C1 segment of cervical spinal cord (tissue), 14 donors: ENCODE results near the gene HSPB2.

ENCODE experiments used
- DNase-seq, 14 donors: peaks; one replicate each; lab custom pipeline; 2025; lab: John Stamatoyannopoulos, UW

HSPB2 gene

GRCh38 chr11:111937461-111937769 lies 24.9 kb downstream of the HSPB2 start:
- DNase-seq: peak in 3 of 14 donors; percentile 62 to 80 (median 70)

GRCh38 chr11:111937844-111938243 lies 25.3 kb downstream of the HSPB2 start:
- DNase-seq: peak in 4 of 14 donors; percentile 30 to 70 (median 54)

GRCh38 chr11:111938687-111939160 lies 26.2 kb downstream of the HSPB2 start:
- DNase-seq: peak in 3 of 14 donors; percentile 36 to 91 (median 37)

GRCh38 chr11:111939836-111940604 lies 27.5 kb downstream of the HSPB2 start:
- peak in 1 of 14 donors; percentile 69 for DNase-seq

- peak in 8 of 14 donors; percentile 33 to 98 (median 40) for DNase-seq
These were observed 29.4 kb downstream of the HSPB2 start for GRCh38 chr11:111941963-111942362.

- DNase-seq: no peak
These were observed 30.3 kb downstream of the HSPB2 start for GRCh38 chr11:111942829-111943228.

GRCh38 chr11:111944139-111944538 lies 31.6 kb downstream of the HSPB2 start:
- no peak for DNase-seq

GRCh38 chr11:111944651-111945051 lies 32.1 kb downstream of the HSPB2 start:
- no peak for DNase-seq

- no peak for DNase-seq
These were observed 32.7 kb downstream of the HSPB2 start for GRCh38 chr11:111945198-111945597.

- DNase-seq: no peak
These were observed 34.0 kb downstream of the HSPB2 start for GRCh38 chr11:111946499-111946898.

GRCh38 chr11:111947143-111947542 lies 34.6 kb downstream of the HSPB2 start:
- no peak for DNase-seq

- no peak for DNase-seq
These were observed 37.2 kb downstream of the HSPB2 start for GRCh38 chr11:111949519-111950426.

- DNase-seq: no peak
These were observed 39.0 kb downstream of the HSPB2 start for GRCh38 chr11:111951565-111951964.

- DNase-seq: no peak
These were observed 41.6 kb downstream of the HSPB2 start for GRCh38 chr11:111954154-111954553.

GRCh38 chr11:111957663-111958444 lies 45.3 kb downstream of the HSPB2 start:
- no peak for DNase-seq

GRCh38 chr11:111960916-111961315 lies 48.4 kb downstream of the HSPB2 start:
- no peak for DNase-seq

GRCh38 chr11:111961389-111962300 lies 49.1 kb downstream of the HSPB2 start:
- no peak for DNase-seq
